K562 (cell line): ENCODE data around the gene CPEB1. TPM values are rescaled to one million over a fixed set of nuclear protein-coding genes. Genes with fewer than 3 reads are reported as not detected.

Experiments used
- ATF1 ChIP-seq, 2 experiments: fragments of 450-650 bp in 1 of 2; IDR thresholded peaks; 2 replicates each; pipeline ENCODE4 v1.6.1; 2016; ENCODE audit warnings: missing compliant biosample characterization in 1 of 2, missing genetic modification characterization in 1 of 2
- BCOR ChIP-seq: fragments of 450-650 bp; IDR thresholded peaks from 2 replicates; pipeline ENCODE4 v1.6.1; 2016
- CBX3 ChIP-seq, 2 experiments: IDR thresholded peaks; 1 replicate in 1 of 2; 2 replicates in 1 of 2; pipeline ENCODE4 v1.6.1; 2012; ENCODE audit warnings: inconsistent platforms in 2 of 2, low read length in 2 of 2, borderline replicate concordance in 1 of 2, control low read depth in 1 of 2
- CC2D1A ChIP-seq: fragments of 450-650 bp; IDR thresholded peaks from 2 replicates; pipeline ENCODE4 v1.6.1; 2017; ENCODE audit warnings: mild to moderate bottlenecking
- DPF2 ChIP-seq: fragments of 450-650 bp; IDR thresholded peaks from 2 replicates; pipeline ENCODE4 v1.6.1; 2016
- ELF1 ChIP-seq: fragments of 200-800 bp; sonication (Bioruptor generic); IDR thresholded peaks from 2 replicates; pipeline ENCODE4 v1.6.1; 2016; ENCODE audit warnings: missing genetic modification characterization, missing compliant biosample characterization
- ETV5 ChIP-seq: sonication (generic); formaldehyde crosslinking; IDR thresholded peaks from 2 replicates; pipeline ENCODE4 v1.4.0; 2020; ENCODE audit warnings: low read depth, mild to moderate bottlenecking, missing genetic modification reagents
- FOXM1 ChIP-seq, 2 experiments: fragments of 450-650 bp in 1 of 2; sonication (generic) in 1 of 2; formaldehyde crosslinking in 1 of 2; IDR thresholded peaks; 2 replicates each; pipeline versions ENCODE4 v1.6.1 to v1.9.0; 2017 to 2022; ENCODE audit warnings: low read depth in 2 of 2, mild to moderate bottlenecking in 2 of 2, missing genetic modification reagents in 1 of 2, moderate library complexity in 1 of 2
- GABPA ChIP-seq: fragments of 200-800 bp; sonication (Bioruptor generic); conservative IDR thresholded peaks from 2 replicates; pipeline ENCODE4 v1.6.1; 2016; ENCODE audit warnings: low read depth, missing genetic modification characterization, missing compliant biosample characterization
- GABPB2 ChIP-seq: fragments of 250-450 bp; sonication (Bioruptor Pico); conservative IDR thresholded peaks from 2 replicates; pipeline ENCODE4 v1.5.1; 2021; ENCODE audit warnings: mild to moderate bottlenecking
- GATA2 ChIP-seq: sonication (generic); formaldehyde crosslinking; IDR thresholded peaks from 2 replicates; pipeline ENCODE4 v1.4.0; 2020; ENCODE audit warnings: mild to moderate bottlenecking, missing genetic modification reagents
- HOXB6 ChIP-seq: fragments of 250-450 bp; sonication (Bioruptor Pico); IDR thresholded peaks from 2 replicates; pipeline ENCODE4 v1.5.1; 2022; ENCODE audit warnings: mild to moderate bottlenecking, borderline replicate concordance
- KAT8 ChIP-seq: fragments of 450-650 bp; IDR thresholded peaks from 2 replicates; pipeline ENCODE4 v1.6.1; 2016; ENCODE audit warnings: low read depth, mild to moderate bottlenecking
- KHSRP ChIP-seq: fragments of 450-650 bp; IDR thresholded peaks from 2 replicates; pipeline ENCODE4 v1.6.1; 2017
- MAFK ChIP-seq: IDR thresholded peaks from 2 replicates; pipeline ENCODE4 v1.6.1; 2011; ENCODE audit warnings: low read length, improper control_type of control experiment
- NRF1 ChIP-seq, 2 experiments: fragments of 450-650 bp; IDR thresholded peaks in 1 of 2; conservative IDR thresholded peaks in 1 of 2; 2 replicates each; pipeline ENCODE4 v1.6.1; 2014; ENCODE audit warnings: mild to moderate bottlenecking in 2 of 2
- PML ChIP-seq: IDR thresholded peaks from 2 replicates; pipeline ENCODE4 v1.6.1; 2012; ENCODE audit warnings: low read length, inconsistent platforms
- POLR2B ChIP-seq: fragments of 450-650 bp; IDR thresholded peaks from 2 replicates; pipeline ENCODE4 v1.6.1; 2018; ENCODE audit warnings: low read depth; ENCODE audit not compliant: partially characterized antibody
- POLR2G ChIP-seq: fragments of 200-400 bp; formaldehyde crosslinking; IDR thresholded peaks from 2 replicates; pipeline ENCODE4 v1.6.1; 2017; ENCODE audit warnings: low read depth, mild to moderate bottlenecking, antibody characterized with exemption, low read length, moderate library complexity
- SMAD2 ChIP-seq: fragments of 150-350 bp; IDR thresholded peaks from 2 replicates; pipeline ENCODE4 v1.6.1; 2014; ENCODE audit warnings: low read depth, mild to moderate bottlenecking, low read length
- SUPT5H ChIP-seq: fragments of 450-650 bp; IDR thresholded peaks from 2 replicates; pipeline ENCODE4 v1.6.1; 2016
- TAF9B ChIP-seq: fragments of 450-650 bp; IDR thresholded peaks from 2 replicates; pipeline ENCODE4 v1.6.1; 2018; ENCODE audit warnings: mild to moderate bottlenecking; ENCODE audit not compliant: partially characterized antibody
- TCF7L2 ChIP-seq: fragments of 150-350 bp; IDR thresholded peaks from 2 replicates; pipeline ENCODE4 v1.6.1; 2016; ENCODE audit warnings: low read depth, mild to moderate bottlenecking, low read length, moderate library complexity
- ZBTB1 ChIP-seq: sonication (generic); formaldehyde crosslinking; IDR thresholded peaks from 2 replicates; pipeline ENCODE4 v1.8.1; 2023; ENCODE audit warnings: missing genetic modification reagents, low read depth, mild to moderate bottlenecking, borderline replicate concordance
- ZFP36 ChIP-seq: fragments of 150-350 bp; IDR thresholded peaks from 2 replicates; pipeline ENCODE4 v1.6.1; 2018; ENCODE audit warnings: low read length, low read depth; ENCODE audit not compliant: partially characterized antibody
- ZNF253 ChIP-seq: fragments of 250-450 bp; sonication (Bioruptor Pico); conservative IDR thresholded peaks from 2 replicates; pipeline ENCODE4 v1.6.1; 2021; ENCODE audit warnings: mild to moderate bottlenecking
- ZNF436 ChIP-seq: fragments of 250-450, 450-650 bp; sonication (Bioruptor Pico); formaldehyde crosslinking; IDR thresholded peaks from 2 replicates; pipeline ENCODE4 v1.7.0; 2020; ENCODE audit warnings: mild to moderate bottlenecking
- ZNF644 ChIP-seq: fragments of 200-800 bp; sonication (Bioruptor generic); IDR thresholded peaks from 2 replicates; pipeline ENCODE4 v1.6.1; 2016; ENCODE audit warnings: low read depth, missing genetic modification characterization, missing compliant biosample characterization
- ZNF778 ChIP-seq: fragments of 450-650 bp; formaldehyde crosslinking; IDR thresholded peaks from 2 replicates; pipeline ENCODE4 v1.4.0; 2020; ENCODE audit warnings: mild to moderate bottlenecking, moderate library complexity
- ZNF830 ChIP-seq: fragments of 250-450 bp; sonication (Bioruptor Pico); IDR thresholded peaks from 2 replicates; pipeline ENCODE4 v1.5.0; 2021; ENCODE audit warnings: mild to moderate bottlenecking
- polyA plus RNA-seq, 8 experiments: library from polyadenylated mRNA; depleted of rRNA in 4 of 8; stranded (reverse) in 5 of 8; unstranded in 3 of 8; fragments of >200 nt; fragmentation: Nextera tagmentation in 2 of 8; fragmentation: Illumina TruSeq in 1 of 8; extraction: Ambion mirVana in 2 of 8; extraction: Trizol in 1 of 8; gene quantifications; 2 replicates each; pipeline versions ENCODE4 v1.2.1 to v1.2.3, GENCODE V29; 2011 to 2014; ENCODE audit warnings: inconsistent platforms in 1 of 8, missing spikeins in 1 of 8
- total RNA-seq, 7 experiments: library from RNA; depleted of rRNA in 6 of 7; stranded (reverse); fragments of >200 nt in 6 of 7; fragmentation: Illumina TruSeq in 2 of 7; extraction: Trizol in 2 of 7; gene quantifications; 2 replicates each; pipeline versions ENCODE4 v1.2.1 to v1.2.3, GENCODE V29; 2011 to 2021; ENCODE audit warnings: low replicate concordance in 1 of 7
- TF ChIP-seq, protein P1 (sequence below): fragments of 250-450 bp; sonication (Bioruptor Pico); IDR thresholded peaks from 2 replicates; pipeline ENCODE4 v1.4.0; 2020; ENCODE audit warnings: mild to moderate bottlenecking

Gene CPEB1
- total and polyA plus RNA-seq, 9 of the 15 experiments (the other 6 are each of a cell fraction or from before 2014, with no cell fraction given) = 2.2 to 13.4 (median 9.7) TPM

DNA sequence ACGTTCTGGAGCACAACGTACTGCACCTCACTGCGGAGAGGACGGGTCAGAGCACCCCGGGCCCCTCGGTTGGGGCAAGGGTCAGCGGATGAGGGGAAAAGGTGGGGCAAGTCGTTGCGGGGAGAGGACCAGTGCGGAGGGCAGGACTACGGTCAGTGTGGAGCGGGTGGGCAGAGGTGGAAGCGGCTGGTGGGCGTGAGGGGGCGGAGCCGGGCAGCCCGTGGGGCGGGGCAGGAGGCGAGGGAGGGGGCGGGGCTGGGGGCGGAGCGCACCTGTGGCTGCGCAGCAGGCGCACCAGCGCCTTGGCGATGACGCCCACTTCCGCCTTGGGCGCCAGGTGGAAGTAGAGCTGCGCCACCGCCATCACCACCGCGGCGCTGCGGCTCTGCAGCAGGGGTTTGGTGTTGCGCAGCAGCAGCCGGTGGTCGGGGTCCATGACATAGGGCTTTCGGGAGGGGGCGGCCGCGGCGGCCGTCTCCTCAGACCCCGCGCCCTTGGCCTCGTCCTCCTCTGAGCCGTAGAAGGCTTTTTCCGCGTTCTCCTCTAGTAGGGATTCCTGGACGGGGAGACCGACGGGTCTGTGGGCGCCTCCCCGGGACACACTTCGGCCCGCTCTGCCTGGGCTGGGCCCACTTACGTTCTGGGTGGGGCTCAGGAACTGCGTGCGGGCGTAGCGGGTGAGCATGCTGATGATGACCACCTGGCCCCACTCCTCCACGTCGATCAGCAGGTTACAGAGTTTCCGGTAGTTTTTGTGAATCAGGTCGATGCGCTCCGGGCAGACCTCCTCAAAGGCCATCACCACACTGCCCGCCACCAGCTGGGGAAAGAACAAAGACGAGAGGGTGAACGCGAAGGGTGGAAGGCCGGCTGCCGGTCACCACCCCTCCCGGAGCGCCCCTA is 33.3 kb upstream of the CPEB1 start (continued):
- TF ChIP-seq SMAD2 (no peak), PML (peak; percentile 63; the same call in 1 of the 2 replicates), SUPT5H (peak; percentile 90), ZFP36 (no peak), POLR2G (peak; percentile 97), ZBTB1 (CRISPR knock-in tag) (peak; percentile 65; the same call in 1 of the 2 replicates), KHSRP (no peak), GATA2 (CRISPR knock-in tag) (no peak), MAFK (no peak), POLR2B (peak; percentile 83), DPF2 (0 out of 2 replicates have a peak, but pooled peaks have one; percentile 5), ATF1 (CRISPR knock-in tag; IDR thresholded peaks at IDR 0.05) (peak; percentile 55; the same call in 1 of the 2 replicates), ATF1 (tag; IDR thresholded peaks at IDR 0.05) (peak; percentile 74), ELF1 (tag) (peak; percentile 95), HOXB6 (CRISPR knock-in tag) (0 out of 2 replicates have a peak, but pooled peaks have one; percentile 16), CC2D1A (no peak), TAF9B (no peak), ZNF253 (CRISPR knock-in tag) (no peak), FOXM1 (IDR thresholded peaks at IDR 0.05; ENCODE audit: low read depth) (no peak), FOXM1 (CRISPR knock-in tag; IDR thresholded peaks at IDR 0.05; ENCODE audit: low read depth) (no peak), BCOR (peak; percentile 38; the same call in 1 of the 2 replicates), ETV5 (CRISPR knock-in tag) (peak; percentile 57), ZNF644 (tag) (no peak), TCF7L2 (no peak), NRF1 (conservative IDR thresholded peaks at IDR 0.05 in 1 of 2, IDR thresholded peaks at IDR 0.05 in 1 of 2) (peak; percentile 85 to 88), CBX3 (IDR thresholded peaks at IDR 0.05; ENCODE audit: borderline replicate concordance in 1 of 2, low read length in 2 of 2) (no peak), GABPA (peak; percentile 84), GABPB2 (CRISPR knock-in tag) (no peak), ZNF436 (CRISPR knock-in tag) (no peak), KAT8 (no peak), ZNF830 (CRISPR knock-in tag) (no peak), ZNF778 (CRISPR knock-in tag) (no peak)
- TF ChIP-seq, protein P1, sequence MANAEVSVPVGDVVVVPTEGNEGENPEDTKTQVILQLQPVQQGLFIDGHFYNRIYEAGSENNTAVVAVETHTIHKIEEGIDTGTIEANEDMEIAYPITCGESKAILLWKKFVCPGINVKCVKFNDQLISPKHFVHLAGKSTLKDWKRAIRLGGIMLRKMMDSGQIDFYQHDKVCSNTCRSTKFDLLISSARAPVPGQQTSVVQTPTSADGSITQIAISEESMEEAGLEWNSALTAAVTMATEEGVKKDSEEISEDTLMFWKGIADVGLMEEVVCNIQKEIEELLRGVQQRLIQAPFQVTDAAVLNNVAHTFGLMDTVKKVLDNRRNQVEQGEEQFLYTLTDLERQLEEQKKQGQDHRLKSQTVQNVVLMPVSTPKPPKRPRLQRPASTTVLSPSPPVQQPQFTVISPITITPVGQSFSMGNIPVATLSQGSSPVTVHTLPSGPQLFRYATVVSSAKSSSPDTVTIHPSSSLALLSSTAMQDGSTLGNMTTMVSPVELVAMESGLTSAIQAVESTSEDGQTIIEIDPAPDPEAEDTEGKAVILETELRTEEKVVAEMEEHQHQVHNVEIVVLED (CRISPR knock-in tag) = no peak
